GM20000 (cell line): ENCODE data around the gene MCAM.

Source experiments
- DNase-seq: peaks from one replicate; pipeline ENCODE4 v3.0.0; 2012; ENCODE audit warnings: low spot score
- TF ChIP-seq, protein P1 (sequence below): IDR thresholded peaks from 2 replicates; pipeline ENCODE4 v1.5.1; 2012; ENCODE audit warnings: mild to moderate bottlenecking, control low read depth; ENCODE audit errors: extremely low read depth, missing control alignments

MCAM gene

DNA sequence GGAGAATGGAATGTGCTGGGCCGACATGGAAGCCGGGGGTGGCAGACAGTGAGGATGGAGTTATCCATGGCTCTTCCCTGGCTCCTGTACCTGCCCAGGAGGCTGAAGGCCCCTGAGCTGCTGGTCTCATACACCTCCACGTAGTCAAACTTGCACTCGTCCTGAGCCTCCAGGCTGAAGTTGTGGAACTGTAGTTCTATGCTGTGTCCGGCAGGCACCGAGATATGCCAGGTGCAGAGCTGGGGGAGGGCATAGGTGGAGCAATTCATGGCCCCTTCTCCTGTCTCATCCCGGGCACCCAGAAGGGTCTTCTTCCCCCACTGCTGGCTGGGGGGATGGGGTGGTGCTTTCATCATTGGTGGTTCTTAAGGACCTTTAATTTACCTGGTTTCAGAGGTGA lies 26.8 kb upstream of the MCAM start:
- no peak for DNase-seq
- TF ChIP-seq, protein P1, sequence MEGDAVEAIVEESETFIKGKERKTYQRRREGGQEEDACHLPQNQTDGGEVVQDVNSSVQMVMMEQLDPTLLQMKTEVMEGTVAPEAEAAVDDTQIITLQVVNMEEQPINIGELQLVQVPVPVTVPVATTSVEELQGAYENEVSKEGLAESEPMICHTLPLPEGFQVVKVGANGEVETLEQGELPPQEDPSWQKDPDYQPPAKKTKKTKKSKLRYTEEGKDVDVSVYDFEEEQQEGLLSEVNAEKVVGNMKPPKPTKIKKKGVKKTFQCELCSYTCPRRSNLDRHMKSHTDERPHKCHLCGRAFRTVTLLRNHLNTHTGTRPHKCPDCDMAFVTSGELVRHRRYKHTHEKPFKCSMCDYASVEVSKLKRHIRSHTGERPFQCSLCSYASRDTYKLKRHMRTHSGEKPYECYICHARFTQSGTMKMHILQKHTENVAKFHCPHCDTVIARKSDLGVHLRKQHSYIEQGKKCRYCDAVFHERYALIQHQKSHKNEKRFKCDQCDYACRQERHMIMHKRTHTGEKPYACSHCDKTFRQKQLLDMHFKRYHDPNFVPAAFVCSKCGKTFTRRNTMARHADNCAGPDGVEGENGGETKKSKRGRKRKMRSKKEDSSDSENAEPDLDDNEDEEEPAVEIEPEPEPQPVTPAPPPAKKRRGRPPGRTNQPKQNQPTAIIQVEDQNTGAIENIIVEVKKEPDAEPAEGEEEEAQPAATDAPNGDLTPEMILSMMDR = no peak

DNA sequence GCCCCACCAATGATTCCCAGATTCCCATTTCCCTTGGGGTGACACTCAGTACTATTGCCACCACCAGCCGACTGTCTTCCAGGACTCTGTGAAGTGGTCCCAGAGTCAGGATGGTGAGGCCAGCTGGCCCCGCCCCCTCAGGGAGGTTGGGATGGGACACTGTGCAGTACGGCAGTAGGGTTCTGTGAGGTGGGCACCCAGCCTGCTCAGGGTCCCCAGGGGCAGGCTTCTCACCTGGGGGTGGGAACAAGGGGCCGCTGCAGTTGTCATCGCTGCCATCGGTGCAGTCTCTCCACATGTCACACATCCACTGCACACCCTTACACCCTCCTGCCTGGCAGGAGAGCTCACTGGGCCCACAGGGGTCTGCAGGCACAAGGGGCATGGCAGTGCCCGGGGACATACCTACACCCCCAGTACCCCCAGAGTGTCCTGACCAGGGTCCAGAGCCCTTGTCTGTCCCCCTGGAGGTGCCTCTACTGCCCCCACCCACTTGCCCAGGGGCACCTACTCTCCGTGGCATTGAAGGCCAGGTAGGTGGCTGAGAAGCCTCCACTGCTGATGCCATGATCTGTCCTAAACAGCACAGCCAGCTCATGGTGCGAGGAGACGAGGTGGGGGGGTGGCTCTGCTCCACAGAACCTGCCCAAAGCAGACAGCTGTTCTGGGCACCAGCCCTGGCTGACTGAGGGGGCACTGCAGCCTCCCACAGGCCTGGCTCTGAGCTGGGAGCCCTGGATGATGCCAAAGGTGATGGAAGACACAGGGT lies 25.6 kb upstream of the MCAM start:
- no peak for DNase-seq
- TF ChIP-seq, protein P1 = no peak

DNA sequence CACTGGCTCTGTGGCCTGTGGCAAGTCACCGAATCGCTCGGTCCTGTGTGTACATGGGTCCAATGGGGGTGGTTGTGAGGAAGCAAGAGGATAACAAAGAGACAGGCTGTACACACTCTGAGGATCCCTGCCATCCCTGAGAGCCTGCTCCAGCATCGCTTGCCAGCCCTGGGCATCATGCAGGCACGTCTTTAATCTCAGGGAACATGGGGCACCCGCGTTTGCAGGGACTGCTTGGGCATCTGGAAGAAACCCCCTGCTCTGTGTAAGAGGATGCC lies 25.0 kb upstream of the MCAM start:
- TF ChIP-seq, protein P1 = no peak
- no peak for DNase-seq

DNA sequence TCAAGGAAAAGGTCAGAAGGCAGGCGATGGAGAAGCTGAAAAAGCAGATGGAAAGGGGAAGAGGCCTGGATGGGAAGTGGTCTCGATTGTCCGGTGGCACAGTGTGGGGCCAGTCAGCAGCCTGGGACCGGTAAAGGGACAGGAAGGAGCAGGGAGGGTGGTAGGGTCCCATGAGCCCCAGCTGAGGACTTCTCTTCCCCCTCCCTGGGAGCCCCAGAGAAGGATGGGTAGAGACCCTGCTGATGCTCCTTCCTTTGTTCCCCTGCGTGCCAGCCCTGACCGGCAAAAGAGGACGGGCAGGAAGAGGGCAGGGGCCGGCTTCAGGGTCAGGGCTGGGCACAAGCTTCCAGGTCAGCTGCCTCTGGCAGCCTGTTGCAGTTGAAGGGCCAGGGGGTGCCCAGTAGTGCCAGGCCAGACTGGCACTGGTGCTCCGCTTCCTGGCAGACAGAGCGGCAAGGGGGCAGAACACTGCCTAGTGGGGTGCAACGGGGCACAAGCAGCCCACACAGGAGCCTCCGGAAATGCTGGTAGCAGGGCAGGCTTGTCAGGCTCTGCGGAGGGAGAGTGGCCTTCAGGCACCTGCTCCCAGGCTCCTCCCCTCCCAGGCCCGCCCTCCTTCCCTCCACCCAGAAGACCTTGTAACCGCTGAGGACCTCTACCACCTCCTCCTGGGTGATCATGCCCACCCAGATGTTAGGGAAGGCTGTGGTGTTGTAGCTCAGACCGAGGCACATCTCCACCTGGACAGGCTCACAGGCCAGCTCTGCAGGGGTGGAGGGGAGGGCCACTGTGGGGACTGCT lies 24.5 kb upstream of the MCAM start:
- TF ChIP-seq, protein P1 = no peak

DNA sequence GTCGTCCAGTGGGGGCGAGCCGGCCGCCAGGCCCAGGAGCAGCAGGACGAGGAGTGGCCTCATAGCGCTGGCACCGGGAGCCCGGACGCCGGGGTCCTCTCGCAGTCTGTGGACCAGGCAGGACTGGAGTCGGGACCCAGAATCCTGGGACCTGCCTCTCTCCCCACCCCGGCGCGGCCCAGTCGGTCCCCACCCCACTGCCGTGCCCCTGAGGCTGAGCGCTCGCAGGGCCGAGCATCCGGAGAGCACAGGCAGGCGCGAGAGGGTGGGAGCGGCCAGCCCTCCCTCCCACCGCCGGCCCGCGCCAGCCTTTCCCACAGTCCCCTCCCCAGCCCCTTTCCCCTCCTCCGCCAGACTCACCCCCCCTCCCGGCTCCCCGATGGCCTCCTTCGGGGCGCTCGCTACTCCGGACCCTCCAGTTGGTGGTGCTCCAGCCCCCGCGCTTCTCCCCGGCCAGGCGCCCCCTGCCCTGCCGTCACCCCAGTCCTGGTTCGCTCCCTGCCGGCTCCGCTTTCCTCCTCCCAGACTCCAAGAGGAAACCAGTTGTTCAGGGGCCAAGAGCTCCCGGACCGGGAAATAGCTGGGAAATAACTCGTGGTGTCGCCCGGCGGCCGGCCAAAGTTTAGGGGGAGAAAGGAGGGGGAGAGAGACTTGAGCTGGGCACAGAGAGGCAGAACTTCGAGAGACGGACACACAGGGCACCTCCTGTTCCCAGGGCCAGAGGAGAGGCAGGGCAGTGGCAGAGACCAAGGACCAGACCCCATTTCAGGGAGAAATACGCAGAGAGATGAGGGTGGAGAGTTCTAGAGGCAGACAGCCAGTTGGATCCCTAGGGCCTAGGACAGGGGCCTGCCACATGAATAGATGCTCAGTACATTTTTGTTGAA lies 23.6 kb upstream of the MCAM start, which contains the start of gene C1QTNF5:
Gene C1QTNF5 (minus strand): TSS at position 549 of the 887 bp plus-strand sequence. CDS start 486 bp downstream, at position 63.
- TF ChIP-seq, protein P1 = no peak
- DNase-seq = no peak

More for the DNA sequence above, 24.5 kb upstream of the MCAM start:
- no peak for DNase-seq

DNA sequence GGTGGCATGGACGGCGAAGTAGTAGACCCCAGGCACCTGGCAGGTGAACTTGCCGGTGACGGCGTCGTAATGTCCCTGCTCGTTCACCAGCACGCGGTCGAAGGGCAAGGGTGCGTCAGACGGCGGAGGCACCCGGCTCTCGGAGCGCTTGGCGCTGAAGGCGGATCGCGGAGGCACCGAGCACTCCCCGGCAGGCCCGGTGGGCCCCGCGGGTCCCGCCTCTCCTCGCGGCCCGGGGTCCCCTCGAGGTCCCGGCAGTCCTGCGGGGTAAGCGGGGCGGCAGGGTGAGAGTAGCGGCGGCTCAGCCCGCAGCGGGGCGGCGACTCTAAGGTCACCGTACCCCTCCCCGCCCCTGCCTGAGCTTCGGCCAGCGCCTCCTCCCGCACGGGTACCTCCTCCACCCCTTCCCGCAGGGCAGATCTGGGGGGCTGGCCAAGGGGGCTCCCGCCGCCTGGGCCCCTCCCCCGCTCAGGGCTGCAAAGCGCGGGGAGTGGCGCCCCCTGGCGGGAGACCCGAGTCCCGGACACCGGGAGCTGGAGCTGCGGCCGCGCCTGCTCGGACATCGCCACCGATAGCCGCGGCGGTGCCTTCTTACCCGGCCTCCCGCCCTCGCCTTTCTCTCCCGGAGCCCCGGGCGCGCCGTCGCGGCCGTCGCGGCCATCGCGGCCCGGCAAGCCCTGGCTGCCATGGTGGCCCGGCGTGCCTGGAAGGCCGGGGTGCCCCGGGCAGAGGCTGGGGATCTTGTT lies 22.8 kb upstream of the MCAM start:
- DNase-seq = peak; percentile 89
- TF ChIP-seq, protein P1 = peak; percentile 83
